GM19351 (cell line): Measurements from ENCODE around the gene YTHDC2.

Experiments used
- ATAC-seq: cut with Tn5 transposase; IDR thresholded peaks from one replicate; pipeline ENCODE4 v1.9.1; 2021; ENCODE audit warnings: mild to moderate bottlenecking, moderate library complexity; ENCODE audit not compliant: unreplicated experiment

YTHDC2 gene

GRCh38 chr5:113519412-113519811 is 5.9 kb downstream of the YTHDC2 start:
- ATAC-seq, result no peak

GRCh38 chr5:113520429-113520828 is 6.9 kb downstream of the YTHDC2 start:
- ATAC-seq, result peak; percentile 80

- ATAC-seq, result no peak
Measured at GRCh38 chr5:113520899-113521298, 7.4 kb downstream of the YTHDC2 start.

- no peak for ATAC-seq
Measured at GRCh38 chr5:113523168-113523567, 9.7 kb downstream of the YTHDC2 start.

- peak; percentile 72 for ATAC-seq
Measured at GRCh38 chr5:113524927-113525326, 11.4 kb downstream of the YTHDC2 start.

- ATAC-seq, result no peak
Measured at GRCh38 chr5:113526421-113526820, 12.9 kb downstream of the YTHDC2 start.

- ATAC-seq, result no peak
Measured at GRCh38 chr5:113527746-113528145, 14.3 kb downstream of the YTHDC2 start.

- no peak for ATAC-seq
Measured at GRCh38 chr5:113531481-113532159, 18.1 kb downstream of the YTHDC2 start.

GRCh38 chr5:113538313-113538712 is 24.8 kb downstream of the YTHDC2 start:
- no peak for ATAC-seq

- no peak for ATAC-seq
Measured at GRCh38 chr5:113546703-113547183, 33.2 kb downstream of the YTHDC2 start.

GRCh38 chr5:113548396-113548795 is 34.9 kb downstream of the YTHDC2 start:
- peak; percentile 61 for ATAC-seq

GRCh38 chr5:113552137-113552536 is 38.6 kb downstream of the YTHDC2 start:
- ATAC-seq, result no peak

GRCh38 chr5:113552620-113553019 is 39.1 kb downstream of the YTHDC2 start:
- no peak for ATAC-seq

- no peak for ATAC-seq
Measured at GRCh38 chr5:113562828-113563400, 49.4 kb downstream of the YTHDC2 start.

GRCh38 chr5:113569396-113569795 is 55.9 kb downstream of the YTHDC2 start:
- ATAC-seq, result no peak

- ATAC-seq, result no peak
Measured at GRCh38 chr5:113572716-113573115, 59.2 kb downstream of the YTHDC2 start.

GRCh38 chr5:113574417-113574816 is 60.9 kb downstream of the YTHDC2 start:
- ATAC-seq, result no peak

GRCh38 chr5:113575074-113575473 is 61.6 kb downstream of the YTHDC2 start:
- no peak for ATAC-seq

GRCh38 chr5:113578091-113578490 is 64.6 kb downstream of the YTHDC2 start:
- ATAC-seq, result no peak

- no peak for ATAC-seq
Measured at GRCh38 chr5:113581388-113581787, 67.9 kb downstream of the YTHDC2 start.

- no peak for ATAC-seq
Measured at GRCh38 chr5:113598150-113598549, 84.7 kb downstream of the YTHDC2 start.

- ATAC-seq, result no peak
Measured at GRCh38 chr5:113598926-113599325, 85.4 kb downstream of the YTHDC2 start.
